Prostate gland (tissue), 2 donors: ENCODE measurements around the gene OR2F2.

ENCODE experiments used
- CTCF ChIP-seq, 4 experiments: fragments of 200-600 bp in 2 of 4; fragments of 450-650 bp in 2 of 4; sonication (generic) in 2 of 4; IDR thresholded peaks; 1 replicate in 3 of 4; 2 replicates in 1 of 4; pipeline ENCODE4 v1.5.1; 2016 to 2019; ENCODE audit warnings: antibody characterized with exemption in 4 of 4, mild to moderate bottlenecking in 2 of 4, moderate library complexity in 2 of 4
- POLR2A ChIP-seq: fragments of 450-650 bp; IDR thresholded peaks from one replicate; pipeline ENCODE4 v1.6.1; 2016; ENCODE audit warnings: antibody characterized with exemption, mild to moderate bottlenecking

GRCh38 chr7:143886826-143887477, 48.1 kb upstream of the OR2F2 start:
- no peak for TF ChIP-seq CTCF (IDR thresholded peaks at IDR 0.05)
- TF ChIP-seq POLR2A: no peak
